ENCODE data around the gene CRYL1.

Gene CRYL1, protein sequence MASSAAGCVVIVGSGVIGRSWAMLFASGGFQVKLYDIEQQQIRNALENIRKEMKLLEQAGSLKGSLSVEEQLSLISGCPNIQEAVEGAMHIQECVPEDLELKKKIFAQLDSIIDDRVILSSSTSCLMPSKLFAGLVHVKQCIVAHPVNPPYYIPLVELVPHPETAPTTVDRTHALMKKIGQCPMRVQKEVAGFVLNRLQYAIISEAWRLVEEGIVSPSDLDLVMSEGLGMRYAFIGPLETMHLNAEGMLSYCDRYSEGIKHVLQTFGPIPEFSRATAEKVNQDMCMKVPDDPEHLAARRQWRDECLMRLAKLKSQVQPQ

GRCh38 chr13:20525601-20526544 is at the start of gene CRYL1:
Gene CRYL1, minus strand, starts transcription at chr13:20525857. Its CDS starts 63 bp downstream, at chr13:20525794.
- DNase-seq (ENCODE audit: low read depth, low spot score): no peak

GRCh38 chr13:20573636-20574035 is 48.0 kb upstream of the CRYL1 start:
- DNase-seq (ENCODE audit: low read depth, low spot score): no peak

DNA sequence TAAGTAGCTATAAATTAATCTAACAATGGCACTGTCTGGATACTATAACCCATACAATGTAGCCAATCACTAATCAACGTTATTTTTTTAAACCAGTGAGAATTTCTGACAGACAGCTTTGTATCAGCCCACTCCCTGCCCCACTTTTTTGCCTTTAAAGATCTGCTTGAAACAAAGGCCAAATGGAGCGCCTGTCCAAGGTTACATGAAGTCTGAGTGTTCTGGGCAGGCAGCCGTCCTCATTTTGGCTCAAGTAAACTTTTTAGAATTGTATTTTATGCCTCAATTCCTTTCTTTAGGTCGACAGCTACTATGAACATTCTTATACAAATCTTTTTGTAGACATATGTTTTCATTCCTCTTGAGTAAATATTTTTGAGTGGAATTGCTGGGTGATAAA is 47.5 kb upstream of the CRYL1 start:
- DNase-seq (ENCODE audit: low read depth, low spot score): no peak

DNA sequence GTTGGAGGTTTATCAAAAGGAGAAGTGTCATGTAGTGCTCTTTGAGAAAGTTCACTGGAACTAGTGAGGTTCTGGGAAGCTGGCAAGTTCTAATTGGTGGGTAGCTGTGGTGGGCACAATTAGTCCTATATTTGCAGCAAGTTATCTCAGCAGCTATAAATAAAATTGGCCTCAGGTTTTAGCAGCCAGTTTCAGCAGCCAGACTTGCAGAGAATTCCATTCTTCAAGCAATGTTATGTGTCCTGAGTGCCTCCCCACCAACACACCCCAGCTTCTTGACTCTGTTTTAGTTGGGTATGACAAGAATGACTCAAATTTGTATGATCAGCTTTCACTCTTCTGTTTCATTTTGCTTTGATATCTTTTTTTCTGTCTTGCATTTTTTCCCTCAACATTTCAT is 46.0 kb upstream of the CRYL1 start:
- DNase-seq (ENCODE audit: low read depth, low spot score): no peak

GRCh38 chr13:20570517-20570916 is 44.9 kb upstream of the CRYL1 start:
- DNase-seq (ENCODE audit: low read depth, low spot score): no peak

DNA sequence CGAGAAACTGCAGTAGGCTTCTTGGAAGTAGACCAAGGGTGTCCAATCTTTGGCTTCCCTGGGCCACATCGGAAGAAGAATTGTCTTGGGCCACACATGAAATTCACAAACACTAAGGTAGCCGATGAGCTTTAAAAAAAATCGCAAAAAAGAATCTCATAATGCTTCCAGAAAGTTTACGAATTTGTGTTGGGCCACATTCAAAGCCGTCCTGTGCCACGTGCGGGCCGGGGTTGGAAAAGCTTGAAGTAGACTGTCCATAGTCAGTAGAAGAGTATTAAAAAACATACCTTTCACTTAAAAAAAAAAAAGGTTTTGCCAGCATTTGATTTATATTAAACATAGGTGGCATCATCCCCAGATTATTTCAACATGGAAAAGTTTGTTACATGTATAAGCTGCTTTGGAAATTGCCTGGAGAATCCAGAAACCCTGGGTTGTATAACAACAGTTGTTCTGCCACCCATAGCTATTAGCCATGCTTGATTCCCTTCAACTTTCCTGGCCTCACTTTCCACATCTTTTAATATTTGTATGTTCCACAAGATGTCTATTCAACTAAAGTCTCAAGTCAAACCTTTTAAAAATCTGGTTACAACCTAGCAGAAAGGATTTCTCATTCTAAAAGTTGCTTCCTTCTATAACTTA is 42.3 kb upstream of the CRYL1 start:
- DNase-seq (ENCODE audit: low read depth, low spot score): no peak

DNA sequence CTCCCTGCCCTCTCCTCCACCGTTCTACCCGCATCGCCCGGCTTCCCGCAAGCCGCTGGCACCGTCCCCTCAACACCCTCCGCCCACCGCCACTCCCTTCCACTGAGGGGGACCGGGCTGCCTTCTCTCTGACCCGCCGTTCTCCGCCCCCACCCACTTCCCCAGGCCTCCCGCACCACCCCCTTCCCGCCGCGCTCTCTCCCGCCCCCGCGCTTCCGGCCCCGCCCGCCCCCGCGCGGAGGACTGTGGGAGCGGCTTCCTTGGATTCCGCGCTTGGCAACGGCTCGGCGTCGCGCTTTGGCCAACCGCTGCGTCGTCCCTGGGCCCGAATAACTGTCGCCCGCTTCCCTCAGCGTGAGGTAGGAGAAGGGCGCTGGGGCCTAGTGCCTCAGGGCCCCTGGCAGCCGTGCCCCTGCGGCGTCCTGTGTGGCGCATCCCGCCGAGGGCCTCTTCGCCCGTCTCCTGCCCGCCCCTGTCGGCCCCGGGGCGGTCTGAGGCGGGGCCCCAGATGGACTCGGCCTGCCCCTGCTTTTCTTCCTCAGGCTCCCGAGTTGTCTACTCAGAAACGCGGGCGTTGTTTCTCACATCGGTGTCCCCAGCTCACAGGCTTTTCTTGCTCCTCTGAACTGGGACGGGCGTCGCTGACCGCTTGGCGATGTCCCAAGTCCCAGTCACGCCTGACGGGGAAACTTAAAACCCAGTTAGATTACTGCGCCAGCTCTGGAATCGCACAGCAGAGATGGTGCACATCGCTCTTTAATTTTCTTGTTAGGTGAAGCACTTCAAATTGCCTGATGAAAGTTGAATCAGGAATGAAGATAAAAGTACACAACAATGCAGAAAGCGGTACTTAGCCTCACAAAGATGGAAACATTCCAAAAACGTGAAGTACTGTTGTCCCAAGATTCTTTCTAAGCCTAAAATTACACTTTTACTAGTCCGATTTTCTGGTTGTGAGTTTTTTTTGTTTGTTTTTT is 41.5 kb upstream of the CRYL1 start, which contains the start of gene IFT88:
Gene IFT88 (plus strand): TSS at position 260 of the 977 bp plus-strand sequence. CDS start 7,229 bp downstream, outside the sequence.
- peak; percentile 47 for DNase-seq (ENCODE audit: low read depth, low spot score)

DNA sequence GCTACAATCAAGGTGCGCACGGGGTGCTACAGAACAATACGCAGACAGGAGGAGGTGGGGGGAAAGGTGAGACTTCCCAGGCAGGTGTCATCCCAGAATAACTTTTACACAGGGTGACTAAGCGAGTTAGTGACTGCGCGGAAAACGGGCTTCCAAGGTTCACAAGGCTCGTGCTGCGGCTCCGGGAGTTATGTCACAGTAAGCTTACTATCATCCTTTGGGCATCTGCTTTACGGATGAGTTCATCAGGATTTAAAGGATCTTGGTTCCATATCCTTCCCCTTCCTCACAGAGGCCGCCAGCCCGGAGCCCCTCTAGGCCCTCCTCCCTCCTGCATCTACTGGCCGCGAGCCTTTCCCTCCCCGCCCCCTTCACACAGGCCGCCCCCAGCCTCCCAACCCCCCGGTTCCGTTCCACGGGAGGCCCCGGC is 40.8 kb upstream of the CRYL1 start:
- DNase-seq (ENCODE audit: low read depth, low spot score): peak; percentile 43

DNA sequence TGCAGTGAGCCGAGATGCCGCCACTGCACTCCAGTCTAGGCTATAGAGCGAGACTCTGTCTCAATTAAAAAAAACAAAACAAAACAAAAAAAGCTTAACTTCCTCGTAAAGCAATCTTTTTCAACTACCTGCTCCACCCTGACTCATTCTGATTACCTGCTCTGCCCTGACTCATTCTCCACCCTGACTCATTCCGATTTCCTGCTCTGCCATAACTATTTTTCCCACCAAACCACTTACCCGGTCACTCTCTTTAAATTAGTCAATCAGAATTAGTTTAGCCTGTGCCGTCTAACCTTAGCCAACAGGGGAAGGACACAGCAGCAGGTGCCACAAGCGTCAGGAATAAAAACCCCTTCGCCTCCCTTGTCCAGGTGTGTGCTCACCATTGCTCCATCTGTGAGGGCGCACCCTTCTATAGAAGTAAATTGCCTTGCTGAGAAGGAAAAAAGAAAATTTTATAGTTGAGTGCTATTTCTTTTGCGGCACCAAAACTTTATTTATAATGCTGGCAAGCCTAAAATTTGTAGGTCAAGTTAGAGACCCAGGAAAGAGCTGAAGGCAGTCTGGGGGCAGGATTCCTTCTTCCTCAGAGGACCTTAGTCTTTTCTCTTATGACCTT is 39.6 kb upstream of the CRYL1 start:
- DNase-seq (ENCODE audit: low read depth, low spot score): no peak

DNA sequence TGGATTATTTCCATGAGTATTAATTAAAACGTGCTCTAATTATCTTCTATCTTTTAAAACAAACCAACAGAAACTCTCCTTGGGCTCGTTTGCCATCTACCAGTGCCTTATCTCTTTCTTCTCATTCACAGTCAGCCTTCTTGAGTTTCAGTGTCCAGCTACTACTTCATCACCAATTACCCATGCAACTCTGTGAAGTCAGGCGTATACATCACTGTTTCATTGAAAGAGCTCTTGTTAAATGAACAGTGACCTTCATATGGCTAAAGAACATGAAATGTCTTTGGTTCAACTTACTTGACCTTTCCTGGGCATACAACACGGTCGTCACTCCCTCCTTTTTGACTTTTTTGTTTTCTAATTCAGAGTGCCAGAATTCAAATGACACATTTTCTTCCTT is 36.1 kb upstream of the CRYL1 start:
- no peak for DNase-seq (ENCODE audit: low read depth, low spot score)

GRCh38 chr13:20559659-20560356 is 34.2 kb upstream of the CRYL1 start:
- no peak for DNase-seq (ENCODE audit: low read depth, low spot score)

GRCh38 chr13:20558982-20559381 is 33.3 kb upstream of the CRYL1 start:
- DNase-seq (ENCODE audit: low read depth, low spot score): no peak

DNA sequence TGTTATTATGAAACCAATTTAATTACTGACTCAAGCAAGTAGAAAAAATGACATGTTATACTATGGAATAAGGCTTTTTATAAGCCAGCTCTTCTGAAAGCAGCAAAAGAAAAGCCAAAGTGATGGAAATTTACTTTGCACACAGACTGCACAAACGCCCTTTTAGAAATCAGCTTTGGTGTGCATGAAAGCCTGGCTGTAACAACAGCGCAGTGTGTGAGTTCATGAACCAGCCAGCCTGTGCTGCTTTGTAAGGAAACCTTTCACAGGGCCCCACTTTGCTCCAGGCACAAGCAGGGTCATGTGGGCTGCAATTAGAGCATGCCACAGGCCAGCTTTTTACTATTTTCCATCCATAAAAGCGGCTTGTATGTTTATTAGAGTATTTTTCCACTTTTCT is 27.7 kb upstream of the CRYL1 start:
- DNase-seq (ENCODE audit: low read depth, low spot score): no peak

DNA sequence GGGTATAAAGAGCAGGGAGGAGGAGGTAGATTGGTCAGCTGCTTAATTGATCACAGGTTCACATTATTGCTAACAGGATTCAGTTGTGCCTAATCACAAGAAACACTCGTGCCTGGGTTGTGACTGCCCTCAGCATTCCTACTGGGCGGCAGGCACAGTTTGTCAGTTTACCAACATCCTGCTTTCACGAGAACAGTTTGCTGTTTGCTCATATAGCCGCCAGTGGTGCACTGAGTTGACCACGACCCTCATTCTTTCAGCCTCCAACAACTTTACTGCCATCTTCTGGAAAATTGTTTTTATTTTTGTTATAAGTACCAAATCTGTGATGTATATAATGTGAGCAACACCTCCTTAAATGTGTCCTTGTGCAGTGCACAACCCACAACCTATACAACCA is 25.1 kb upstream of the CRYL1 start:
- no peak for DNase-seq (ENCODE audit: low read depth, low spot score)

GRCh38 chr13:20547479-20547908 is 21.8 kb upstream of the CRYL1 start:
- no peak for DNase-seq (ENCODE audit: low read depth, low spot score)

DNA sequence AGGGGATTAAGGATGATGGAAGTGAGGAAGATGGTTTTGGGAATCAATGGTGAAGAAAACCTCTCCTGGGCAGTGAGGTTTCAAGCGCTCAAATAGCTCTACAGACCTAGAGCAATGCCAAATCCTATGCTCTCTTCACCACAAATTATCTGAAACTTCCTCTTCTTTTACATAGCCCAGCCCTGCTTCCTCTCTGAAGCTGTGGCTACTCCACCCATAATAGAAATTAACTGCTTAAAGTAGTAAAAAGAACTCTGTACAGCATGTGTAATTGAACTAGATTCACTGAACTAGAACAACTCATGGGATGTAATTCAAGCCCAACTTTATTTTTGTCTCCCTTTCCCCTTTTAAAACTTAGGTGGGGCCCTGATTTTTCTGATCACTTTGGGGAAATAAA is 20.9 kb upstream of the CRYL1 start:
- DNase-seq (ENCODE audit: low read depth, low spot score): no peak

GRCh38 chr13:20544201-20544923 is 18.7 kb upstream of the CRYL1 start:
- DNase-seq (ENCODE audit: low read depth, low spot score): no peak

GRCh38 chr13:20536992-20537391 is 11.3 kb upstream of the CRYL1 start:
- DNase-seq (ENCODE audit: low read depth, low spot score): no peak

DNA sequence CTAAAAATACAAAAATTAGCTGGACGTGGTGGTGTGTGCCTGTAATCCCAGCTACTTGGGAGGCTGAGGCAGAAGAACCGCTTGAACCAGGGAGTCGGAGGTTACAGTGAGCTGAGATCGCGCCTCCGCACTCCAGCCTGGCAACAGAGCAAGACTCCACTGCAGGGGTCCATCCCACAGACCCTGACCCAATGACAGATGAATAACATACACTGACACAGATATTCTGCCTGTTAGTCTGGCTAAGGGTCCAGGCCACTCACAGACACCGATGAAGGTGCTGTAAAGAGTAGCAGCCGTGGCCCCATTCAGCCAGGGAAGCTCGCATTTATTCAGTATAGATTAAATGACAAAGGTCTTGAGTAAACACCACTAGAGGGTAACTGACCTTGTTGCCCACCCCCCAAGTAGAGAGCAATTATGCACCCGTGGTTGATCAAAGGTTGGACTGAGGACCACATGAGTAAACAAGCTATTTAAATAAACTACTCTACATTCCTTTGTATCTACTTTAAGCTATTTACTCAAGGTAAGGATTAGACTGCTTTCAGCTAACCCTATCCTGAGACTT is 8.5 kb upstream of the CRYL1 start:
- no peak for DNase-seq (ENCODE audit: low read depth, low spot score)
